WTC11 (cell line): ENCODE data around the gene PPP2R3A.

Experiments used
- FOXK1 ChIP-seq: sonication (generic); formaldehyde crosslinking; IDR thresholded peaks from 2 replicates; pipeline ENCODE4 v1.8.0; 2022; ENCODE audit warnings: mild to moderate bottlenecking, moderate library complexity, missing genetic modification reagents
- GTF2I ChIP-seq: fragments of 250-450 bp; sonication (Bioruptor Pico); conservative IDR thresholded peaks from 2 replicates; pipeline ENCODE4 v1.4.0; 2021; ENCODE audit warnings: mild to moderate bottlenecking
- JUN ChIP-seq: sonication (generic); formaldehyde crosslinking; IDR thresholded peaks from 2 replicates; pipeline ENCODE4 v1.8.0; 2023; ENCODE audit warnings: mild to moderate bottlenecking, missing genetic modification reagents
- MXD4 ChIP-seq: fragments of 250-450 bp; sonication (Bioruptor Pico); IDR thresholded peaks from 2 replicates; pipeline ENCODE4 v1.8.0; 2021; ENCODE audit warnings: mild to moderate bottlenecking, moderate library complexity, borderline replicate concordance
- NFE2L1 ChIP-seq: sonication (generic); formaldehyde crosslinking; IDR thresholded peaks from 2 replicates; pipeline ENCODE4 v1.8.1; 2023; ENCODE audit warnings: missing genetic modification reagents
- NR3C1 ChIP-seq: sonication (generic); formaldehyde crosslinking; conservative IDR thresholded peaks from 2 replicates; pipeline ENCODE4 v1.8.1; 2023; ENCODE audit warnings: low read depth, mild to moderate bottlenecking, missing genetic modification reagents
- SP1 ChIP-seq: sonication (generic); formaldehyde crosslinking; conservative IDR thresholded peaks from 2 replicates; pipeline ENCODE4 v1.8.1; 2022; ENCODE audit warnings: missing genetic modification reagents
- TCF7 ChIP-seq: sonication (generic); formaldehyde crosslinking; IDR thresholded peaks from 2 replicates; pipeline ENCODE4 v1.8.0; 2022; ENCODE audit warnings: mild to moderate bottlenecking, low read depth, missing genetic modification reagents, moderate library complexity
- ZNF423 ChIP-seq: fragments of 250-450 bp; sonication (Bioruptor Pico); IDR thresholded peaks from 2 replicates; pipeline ENCODE4 v2.1.2; 2022; ENCODE audit warnings: mild to moderate bottlenecking, moderate library complexity
- TF ChIP-seq, protein P1 (sequence below): fragments of 200-600 bp; IDR thresholded peaks from 2 replicates; pipeline ENCODE4 v1.8.0; 2022; ENCODE audit warnings: antibody characterized with exemption

GRCh38 chr3:135990903-135991302 is 25.4 kb downstream of the PPP2R3A start:
- TF ChIP-seq ZNF423 (CRISPR knock-in tag) (no peak), SP1 (CRISPR knock-in tag) (no peak), MXD4 (CRISPR knock-in tag) (no peak), NR3C1 (CRISPR knock-in tag) (no peak), TCF7 (no peak), NFE2L1 (CRISPR knock-in tag) (no peak), JUN (CRISPR knock-in tag) (no peak), GTF2I (CRISPR knock-in tag) (no peak), FOXK1 (CRISPR knock-in tag) (no peak)
- TF ChIP-seq, protein P1, sequence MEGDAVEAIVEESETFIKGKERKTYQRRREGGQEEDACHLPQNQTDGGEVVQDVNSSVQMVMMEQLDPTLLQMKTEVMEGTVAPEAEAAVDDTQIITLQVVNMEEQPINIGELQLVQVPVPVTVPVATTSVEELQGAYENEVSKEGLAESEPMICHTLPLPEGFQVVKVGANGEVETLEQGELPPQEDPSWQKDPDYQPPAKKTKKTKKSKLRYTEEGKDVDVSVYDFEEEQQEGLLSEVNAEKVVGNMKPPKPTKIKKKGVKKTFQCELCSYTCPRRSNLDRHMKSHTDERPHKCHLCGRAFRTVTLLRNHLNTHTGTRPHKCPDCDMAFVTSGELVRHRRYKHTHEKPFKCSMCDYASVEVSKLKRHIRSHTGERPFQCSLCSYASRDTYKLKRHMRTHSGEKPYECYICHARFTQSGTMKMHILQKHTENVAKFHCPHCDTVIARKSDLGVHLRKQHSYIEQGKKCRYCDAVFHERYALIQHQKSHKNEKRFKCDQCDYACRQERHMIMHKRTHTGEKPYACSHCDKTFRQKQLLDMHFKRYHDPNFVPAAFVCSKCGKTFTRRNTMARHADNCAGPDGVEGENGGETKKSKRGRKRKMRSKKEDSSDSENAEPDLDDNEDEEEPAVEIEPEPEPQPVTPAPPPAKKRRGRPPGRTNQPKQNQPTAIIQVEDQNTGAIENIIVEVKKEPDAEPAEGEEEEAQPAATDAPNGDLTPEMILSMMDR, result no peak
